ENCODE results near the gene MRTFA.
A peak's percentile ranks its signal among the peaks of the same experiment; 100 is the strongest.
"Not testable (repeated sequence)": the region's sequence is repeated elsewhere in the genome, so short reads cannot be mapped to it uniquely, and the experiment has no call there.

Gene MRTFA

DNA sequence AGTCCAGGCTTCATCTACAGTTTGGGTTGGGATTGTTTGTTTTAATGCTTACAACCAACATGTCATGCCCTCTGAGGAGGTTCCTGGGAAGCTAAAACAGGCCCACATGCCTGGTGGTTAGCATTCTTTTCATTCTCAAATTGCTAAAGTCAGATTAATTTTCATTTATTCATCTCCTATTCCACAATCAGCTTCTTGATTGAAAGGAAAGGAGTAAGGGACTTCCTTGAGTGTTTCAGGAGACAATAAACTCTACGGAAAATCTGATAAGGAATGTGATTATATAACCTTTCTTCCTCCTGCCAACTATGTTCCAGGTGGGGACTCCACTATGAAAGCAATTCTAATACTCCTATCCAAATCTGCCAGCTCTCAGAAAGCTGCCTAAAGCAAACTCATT, 30.8 kb downstream of the MRTFA start:
- no peaks in the 10 kb centered on the region for H3K27me3 Mint-ChIP-seq (ENCODE audit: low read depth)
- H3K27ac Mint-ChIP-seq: no peak overlapping the region
- H3K9me3 Mint-ChIP-seq: no peaks in the 10 kb centered on the region
- H3K36me3 Mint-ChIP-seq (ENCODE audit: low read depth): peaks cover 5% of the 10 kb centered on the region
- no peak overlapping the region for H3K4me3 Mint-ChIP-seq
- H3K4me1 Mint-ChIP-seq (ENCODE audit: low read depth): peaks cover 23% of the 10 kb centered on the region

- H3K4me3 Mint-ChIP-seq: no peak overlapping the region
- H3K4me1 Mint-ChIP-seq (ENCODE audit: low read depth): peaks cover 21% of the 10 kb centered on the region
- H3K9me3 Mint-ChIP-seq: no peaks in the 10 kb centered on the region
- H3K27ac Mint-ChIP-seq: no peak overlapping the region
- peaks cover 5% of the 10 kb centered on the region for H3K36me3 Mint-ChIP-seq (ENCODE audit: low read depth)
- H3K27me3 Mint-ChIP-seq (ENCODE audit: low read depth): no peaks in the 10 kb centered on the region
Measured at GRCh38 chr22:40603088-40603605, 33.4 kb downstream of the MRTFA start.

DNA sequence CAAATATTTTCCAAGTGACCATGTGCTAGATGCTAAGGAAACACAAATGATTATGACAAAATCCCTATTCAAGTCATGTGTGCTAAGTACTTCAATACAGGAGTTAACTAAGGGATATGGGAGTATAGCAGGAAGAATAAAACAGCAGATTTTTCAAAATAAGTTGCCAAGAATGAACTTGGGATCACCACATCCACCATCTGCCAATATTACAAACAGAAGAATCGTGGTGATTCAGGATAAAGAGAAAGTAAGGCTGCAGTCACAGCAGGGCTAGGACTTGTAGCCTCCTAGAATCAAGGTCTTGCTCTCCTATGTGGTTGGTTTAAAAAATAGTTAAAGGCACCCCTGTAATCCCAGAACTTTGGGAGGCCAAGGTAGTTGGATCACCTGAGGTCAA, 34.3 kb downstream of the MRTFA start:
- Mint-ChIP-seq H3K4me1 (ENCODE audit: low read depth) (peaks cover 21% of the 10 kb centered on the region), H3K27ac (no peak overlapping the region)

GRCh38 chr22:40599731-40600130, 36.8 kb downstream of the MRTFA start:
- Mint-ChIP-seq H3K27me3 (ENCODE audit: low read depth) (no peaks in the 10 kb centered on the region), H3K4me1 (ENCODE audit: low read depth) (peaks cover 11% of the 10 kb centered on the region), H3K36me3 (ENCODE audit: low read depth) (no peaks in the 10 kb centered on the region), H3K4me3 (no peak overlapping the region), H3K27ac (no peak overlapping the region), H3K9me3 (no peaks in the 10 kb centered on the region)

More for the DNA sequence above, 34.3 kb downstream of the MRTFA start:
- peaks cover 5% of the 10 kb centered on the region for H3K36me3 Mint-ChIP-seq (ENCODE audit: low read depth)
- no peak overlapping the region for H3K4me3 Mint-ChIP-seq
- H3K27me3 Mint-ChIP-seq (ENCODE audit: low read depth): no peaks in the 10 kb centered on the region
- H3K9me3 Mint-ChIP-seq: no peaks in the 10 kb centered on the region

GRCh38 chr22:40598712-40599111, 37.8 kb downstream of the MRTFA start:
- H3K27me3 Mint-ChIP-seq (ENCODE audit: low read depth); H3K27ac Mint-ChIP-seq: not testable (repeated sequence)

GRCh38 chr22:40597526-40598430, 38.7 kb downstream of the MRTFA start:
- H3K4me1 Mint-ChIP-seq (ENCODE audit: low read depth): peaks cover 13% of the 10 kb centered on the region
- no peaks in the 10 kb centered on the region for H3K27me3 Mint-ChIP-seq (ENCODE audit: low read depth)
- no peaks in the 10 kb centered on the region for H3K36me3 Mint-ChIP-seq (ENCODE audit: low read depth)
- no peak overlapping the region for H3K27ac Mint-ChIP-seq
- H3K4me3 Mint-ChIP-seq: no peak overlapping the region
- H3K9me3 Mint-ChIP-seq: no peaks in the 10 kb centered on the region

More at GRCh38 chr22:40598712-40599111, 37.8 kb downstream of the MRTFA start:
- not testable (repeated sequence) for H3K9me3 Mint-ChIP-seq; H3K4me3 Mint-ChIP-seq; H3K36me3 Mint-ChIP-seq (ENCODE audit: low read depth)
- peaks cover 13% of the 10 kb centered on the region for H3K4me1 Mint-ChIP-seq (ENCODE audit: low read depth)

DNA sequence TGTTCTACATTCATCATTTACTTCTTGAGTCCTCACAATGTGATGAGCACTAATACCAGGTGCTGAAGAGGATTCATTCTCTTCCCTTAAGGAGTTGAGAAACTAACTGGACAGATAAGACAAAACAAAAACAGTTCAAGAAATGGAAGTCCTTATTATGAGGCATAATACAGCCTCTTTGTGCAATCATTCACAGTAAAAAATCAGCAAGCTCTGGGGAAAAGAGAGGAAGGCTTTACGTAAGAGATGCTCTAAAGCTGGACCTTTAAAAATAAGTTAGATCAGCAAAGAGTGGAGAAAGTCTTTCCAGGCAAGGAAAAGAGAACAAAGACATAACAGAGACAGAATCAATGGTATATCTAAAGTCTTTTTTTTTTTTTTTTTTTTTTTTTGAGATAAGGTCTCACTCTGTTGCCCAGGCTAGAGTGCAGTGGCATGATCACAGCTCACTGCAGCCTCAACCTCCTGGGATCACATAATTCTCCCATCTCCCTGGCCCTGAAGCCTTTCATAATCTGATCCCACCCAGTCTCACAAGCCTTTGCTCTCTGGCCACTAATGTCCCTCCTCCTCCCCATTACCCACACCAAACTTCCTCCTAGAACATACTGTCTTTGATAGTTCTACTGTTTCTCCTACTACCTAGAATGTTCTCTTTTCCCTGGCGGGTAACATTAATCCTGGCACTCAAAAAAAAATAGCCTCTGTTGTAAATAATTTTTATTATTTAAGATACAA, 40.9 kb downstream of the MRTFA start:
- Mint-ChIP-seq H3K4me3 (no peak overlapping the region), H3K9me3 (no peaks in the 10 kb centered on the region), H3K36me3 (ENCODE audit: low read depth) (no peaks in the 10 kb centered on the region), H3K27me3 (ENCODE audit: low read depth) (no peaks in the 10 kb centered on the region), H3K4me1 (ENCODE audit: low read depth) (peaks cover 12% of the 10 kb centered on the region), H3K27ac (no peak overlapping the region)

DNA sequence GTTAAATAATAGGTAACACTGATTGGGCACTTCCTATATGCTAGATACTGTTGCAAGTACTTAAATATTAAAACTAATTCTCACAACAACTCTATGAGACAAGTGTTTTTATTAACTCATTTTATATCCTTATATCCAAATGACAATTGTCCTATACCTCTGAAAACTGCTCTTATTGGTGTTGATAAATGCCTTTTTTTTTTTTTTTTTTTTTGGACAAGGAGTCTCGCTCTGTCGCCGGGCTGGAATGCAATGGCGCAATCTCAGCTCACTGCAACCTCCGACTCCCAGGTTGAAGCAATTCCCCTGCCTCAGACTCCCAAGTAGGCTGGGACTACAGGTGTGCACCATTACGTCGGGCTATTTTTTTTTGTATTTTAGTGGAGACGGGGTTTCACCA, 41.6 kb downstream of the MRTFA start:
- H3K36me3 Mint-ChIP-seq (ENCODE audit: low read depth): no peaks in the 10 kb centered on the region
- H3K9me3 Mint-ChIP-seq: no peaks in the 10 kb centered on the region
- no peak overlapping the region for H3K27ac Mint-ChIP-seq
- no peaks in the 10 kb centered on the region for H3K27me3 Mint-ChIP-seq (ENCODE audit: low read depth)
- H3K4me3 Mint-ChIP-seq: no peak overlapping the region
- peaks cover 12% of the 10 kb centered on the region for H3K4me1 Mint-ChIP-seq (ENCODE audit: low read depth)

GRCh38 chr22:40594346-40594745, 42.2 kb downstream of the MRTFA start:
- Mint-ChIP-seq H3K4me3 (no peak overlapping the region), H3K9me3 (no peaks in the 10 kb centered on the region), H3K27me3 (ENCODE audit: low read depth) (no peaks in the 10 kb centered on the region), H3K4me1 (ENCODE audit: low read depth) (peaks cover 12% of the 10 kb centered on the region), H3K36me3 (ENCODE audit: low read depth) (no peaks in the 10 kb centered on the region), H3K27ac (no peak overlapping the region)

GRCh38 chr22:40593460-40594273, 42.9 kb downstream of the MRTFA start:
- no peaks in the 10 kb centered on the region for H3K9me3 Mint-ChIP-seq
- H3K4me1 Mint-ChIP-seq (ENCODE audit: low read depth): peaks cover 12% of the 10 kb centered on the region
- no peaks in the 10 kb centered on the region for H3K27me3 Mint-ChIP-seq (ENCODE audit: low read depth)
- no peaks in the 10 kb centered on the region for H3K36me3 Mint-ChIP-seq (ENCODE audit: low read depth)
- no peak overlapping the region for H3K27ac Mint-ChIP-seq
- H3K4me3 Mint-ChIP-seq: no peak overlapping the region

DNA sequence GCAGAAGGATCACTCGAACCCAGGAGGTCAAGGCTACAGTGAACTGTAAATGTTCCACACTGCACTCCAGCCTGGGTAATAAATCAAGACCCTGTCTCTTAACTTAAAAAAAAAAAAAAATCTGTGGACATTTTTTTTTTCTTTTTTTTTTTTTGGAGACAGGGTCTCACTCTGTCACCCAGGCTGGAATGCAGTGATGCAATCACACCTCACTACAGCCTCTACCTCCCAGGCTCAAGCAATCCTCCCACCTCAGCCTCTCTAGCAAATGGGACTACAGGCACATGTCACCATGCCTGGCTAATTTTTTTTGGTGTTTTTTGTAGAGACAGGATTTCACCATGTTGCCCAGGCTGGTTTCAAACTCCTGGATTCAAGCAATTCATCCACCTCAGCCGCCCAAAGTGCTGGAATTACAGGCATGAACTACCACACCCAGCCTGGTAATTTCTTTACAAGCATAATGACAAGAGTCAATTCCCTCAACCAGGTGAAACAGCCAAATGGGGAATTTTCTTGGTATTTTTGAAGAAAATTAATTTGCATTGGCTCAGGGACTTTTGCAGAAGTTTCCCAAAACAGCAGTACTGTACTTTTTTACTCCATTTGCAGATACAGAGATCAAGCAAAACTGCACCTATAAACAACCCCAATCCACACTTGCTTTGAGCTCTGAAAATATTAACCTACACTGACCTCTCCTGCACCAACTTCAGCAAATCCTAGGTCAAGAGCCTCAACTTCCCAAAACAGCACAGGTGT, 44.0 kb downstream of the MRTFA start:
- H3K4me3 Mint-ChIP-seq: no peak overlapping the region
- peak overlapping the region; percentile 44 for H3K27ac Mint-ChIP-seq

DNA sequence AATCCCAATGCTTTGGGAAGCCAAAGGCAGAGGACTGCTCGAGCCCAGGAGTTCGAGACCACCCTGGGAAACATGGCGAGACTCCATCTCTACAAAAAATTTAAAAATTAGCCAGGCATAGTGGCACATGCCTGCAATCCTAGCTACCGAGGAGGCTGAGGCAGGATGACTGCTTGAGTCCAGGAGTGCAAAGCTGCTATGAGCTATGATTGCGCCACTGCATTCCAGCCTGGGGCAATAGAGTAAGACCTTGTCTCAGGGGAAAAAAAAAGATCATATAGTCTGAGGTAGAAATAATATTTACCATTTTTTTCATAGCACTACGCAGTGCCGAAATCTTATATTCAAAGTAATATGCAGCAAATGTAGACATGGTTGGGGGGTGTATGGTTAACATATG, 47.8 kb downstream of the MRTFA start:
- no peaks in the 10 kb centered on the region for H3K27me3 Mint-ChIP-seq (ENCODE audit: low read depth)
- no peaks in the 10 kb centered on the region for H3K9me3 Mint-ChIP-seq
- peaks cover 4% of the 10 kb centered on the region for H3K36me3 Mint-ChIP-seq (ENCODE audit: low read depth)
- no peak overlapping the region for H3K27ac Mint-ChIP-seq
- peaks cover 14% of the 10 kb centered on the region for H3K4me1 Mint-ChIP-seq (ENCODE audit: low read depth)
- H3K4me3 Mint-ChIP-seq: no peak overlapping the region

More for the DNA sequence above, 44.0 kb downstream of the MRTFA start:
- no peaks in the 10 kb centered on the region for H3K9me3 Mint-ChIP-seq
- peaks cover 12% of the 10 kb centered on the region for H3K4me1 Mint-ChIP-seq (ENCODE audit: low read depth)
- peaks cover 2% of the 10 kb centered on the region for H3K36me3 Mint-ChIP-seq (ENCODE audit: low read depth)
- no peaks in the 10 kb centered on the region for H3K27me3 Mint-ChIP-seq (ENCODE audit: low read depth)

DNA sequence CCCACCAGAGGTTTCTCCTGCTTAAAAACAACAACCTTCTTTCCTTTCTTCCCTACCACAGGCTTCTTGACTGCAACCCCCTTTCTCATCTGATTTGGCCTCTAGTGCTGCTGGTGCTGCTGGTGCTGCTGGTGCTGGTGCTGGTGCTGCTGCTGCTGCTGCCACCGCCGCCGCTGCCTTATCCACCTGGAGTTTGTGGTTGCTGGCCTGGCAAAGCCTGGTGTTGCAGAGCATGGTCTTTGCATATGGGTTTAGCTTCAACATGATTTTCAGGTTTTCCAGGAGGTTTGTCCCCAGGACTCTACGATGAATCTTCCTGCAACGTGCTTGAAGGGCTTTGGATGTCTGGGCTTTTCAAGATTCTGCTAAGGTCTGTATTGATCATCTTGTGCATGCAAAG, 49.7 kb downstream of the MRTFA start:
- Mint-ChIP-seq H3K27ac (no peak overlapping the region), H3K27me3 (ENCODE audit: low read depth) (no peaks in the 10 kb centered on the region), H3K4me1 (ENCODE audit: low read depth) (peaks cover 19% of the 10 kb centered on the region), H3K4me3 (no peak overlapping the region), H3K9me3 (no peaks in the 10 kb centered on the region), H3K36me3 (ENCODE audit: low read depth) (peaks cover 8% of the 10 kb centered on the region)
